Left ventricle myocardium inferior (tissue), 1 donor: Measurements from ENCODE around the gene PLCH1. TPM values are rescaled to one million over a fixed set of nuclear protein-coding genes. Genes with fewer than 3 reads are reported as not detected.
"Not testable (repeated sequence)": the region's sequence is repeated elsewhere in the genome, so short reads cannot be mapped to it uniquely, and the experiment has no call there.

Source experiments
- DNase-seq: peaks from one replicate; pipeline ENCODE4 v3.0.0-alpha.2; 2020
- H3K27ac ChIP-seq: fragments of 200-600 bp; replicated peaks from 2 replicates; pipeline ENCODE4 v1.8.0; 2021
- H3K27me3 ChIP-seq: fragments of 200-600 bp; 2 replicates; pipeline ENCODE4 v1.8.0; 2021; ENCODE audit warnings: low read depth
- H3K36me3 ChIP-seq: fragments of 200-600 bp; 2 replicates; pipeline ENCODE4 v1.8.0; 2021
- H3K4me1 ChIP-seq: fragments of 200-600 bp; 2 replicates; pipeline ENCODE4 v1.8.0; 2021
- H3K4me3 ChIP-seq: fragments of 200-600 bp; 2 replicates; pipeline ENCODE4 v1.8.0; 2021; ENCODE audit warnings: mild to moderate bottlenecking, moderate library complexity
- H3K9me3 ChIP-seq: fragments of 200-600 bp; replicated peaks from 2 replicates; pipeline ENCODE4 v1.8.0; 2021
- CTCF ChIP-seq: fragments of 200-600 bp; IDR thresholded peaks from 2 replicates; pipeline ENCODE4 v1.8.0; 2021; ENCODE audit warnings: antibody characterized with exemption, mild to moderate bottlenecking, borderline replicate concordance
- intact Hi-C: fragments of 100-400 bp; cut with micrococcal nuclease; formaldehyde crosslinking; loops from one replicate; pipeline ENCODE4 v1.11.0; 2022
- total RNA-seq: library from RNA; stranded (reverse); fragmentation: NEBNext Ultra II Directional; extraction: Animal tissue kit (Norgen Biotek cat#: 25700); gene quantifications from one replicate; pipeline ENCODE4 v1.2.1, GENCODE V29; 2021
- donor health status: DM: no; HTN: yes; CAD: no; lungs with severe emphysema.

PLCH1 gene
- total RNA-seq, 1 donor from 2014 or later, result 0.85 TPM

- no peak overlapping the region for H3K27ac ChIP-seq
- intact Hi-C loops, result no loop called here
- TF ChIP-seq CTCF, result no peak
- DNase-seq, result no peak
- peaks cover 37% of the 10 kb centered on the region for H3K9me3 ChIP-seq
- no peaks in the 10 kb centered on the region for H3K4me1 ChIP-seq
- H3K27me3 ChIP-seq, result no peaks in the 10 kb centered on the region
- no peak overlapping the region for H3K4me3 ChIP-seq
- no peaks in the 10 kb centered on the region for H3K36me3 ChIP-seq
These were observed 125.6 kb downstream of the PLCH1 start for GRCh38 chr3:155619118-155619915.

GRCh38 chr3:155618543-155618942, 126.3 kb downstream of the PLCH1 start:
- H3K27ac ChIP-seq, result no peak overlapping the region
- H3K27me3 ChIP-seq, result no peaks in the 10 kb centered on the region
- no peaks in the 10 kb centered on the region for H3K4me1 ChIP-seq
- H3K9me3 ChIP-seq, result peaks cover 45% of the 10 kb centered on the region
- no peaks in the 10 kb centered on the region for H3K36me3 ChIP-seq
- intact Hi-C loops, result no loop called here
- no peak for TF ChIP-seq CTCF
- no peak for DNase-seq
- H3K4me3 ChIP-seq, result no peak overlapping the region

GRCh38 chr3:155617346-155617925, 127.4 kb downstream of the PLCH1 start:
- no peak for TF ChIP-seq CTCF
- H3K4me1 ChIP-seq, result no peaks in the 10 kb centered on the region
- DNase-seq, result no peak
- no peaks in the 10 kb centered on the region for H3K36me3 ChIP-seq
- H3K4me3 ChIP-seq, result no peak overlapping the region
- no peak overlapping the region for H3K27ac ChIP-seq
- no peaks in the 10 kb centered on the region for H3K27me3 ChIP-seq
- peaks cover 56% of the 10 kb centered on the region for H3K9me3 ChIP-seq
- intact Hi-C loops, result no loop called here

- intact Hi-C loops, H3K4me3 ChIP-seq, H3K4me1 ChIP-seq, H3K36me3 ChIP-seq, DNase-seq, H3K27me3 ChIP-seq, H3K27ac ChIP-seq: not testable (repeated sequence)
- H3K9me3 ChIP-seq, result peaks cover 64% of the 10 kb centered on the region
These were observed 129.7 kb downstream of the PLCH1 start for GRCh38 chr3:155615141-155615540.

- H3K9me3 ChIP-seq, result peaks cover 71% of the 10 kb centered on the region
- intact Hi-C loops, DNase-seq, H3K4me3 ChIP-seq, H3K27ac ChIP-seq, H3K36me3 ChIP-seq, H3K27me3 ChIP-seq, H3K4me1 ChIP-seq: not testable (repeated sequence)
These were observed 130.5 kb downstream of the PLCH1 start for GRCh38 chr3:155614410-155614809.

- Histone ChIP-seq H3K36me3 (no peaks in the 10 kb centered on the region), H3K9me3 (peaks cover 68% of the 10 kb centered on the region), H3K4me3 (no peak overlapping the region), H3K27ac (no peak overlapping the region), H3K27me3 (no peaks in the 10 kb centered on the region), H3K4me1 (no peaks in the 10 kb centered on the region)
- no peak for TF ChIP-seq CTCF
- no peak for DNase-seq
- intact Hi-C loops, result no loop called here
These were observed 133.4 kb downstream of the PLCH1 start for GRCh38 chr3:155611456-155611855.
